Nephron (organoid): ENCODE data around the gene CTPS1.

ENCODE experiments used
- H3K27ac Mint-ChIP-seq, 3 experiments: 2 replicates each; pipeline ENCODE4 v1.8.0; 2020; ENCODE audit warnings: mixed read lengths in 3 of 3, mild to moderate bottlenecking in 2 of 3, moderate library complexity in 1 of 3
- H3K27me3 Mint-ChIP-seq: 2 replicates; pipeline ENCODE4 v1.8.0; 2021; ENCODE audit warnings: low read depth, mild to moderate bottlenecking, moderate library complexity, mixed read lengths
- H3K36me3 Mint-ChIP-seq: 2 replicates; pipeline ENCODE4 v1.8.0; 2020; ENCODE audit warnings: low read depth, mixed read lengths
- H3K4me1 Mint-ChIP-seq: 2 replicates; pipeline ENCODE4 v1.8.0; 2020; ENCODE audit warnings: mixed read lengths
- H3K4me3 Mint-ChIP-seq, 3 experiments: 2 replicates each; pipeline ENCODE4 v1.8.0; 2020; ENCODE audit warnings: mild to moderate bottlenecking in 3 of 3, mixed read lengths in 3 of 3, moderate library complexity in 2 of 3
- H3K9me3 Mint-ChIP-seq: 2 replicates; pipeline ENCODE4 v1.8.0; 2020; ENCODE audit warnings: mixed read lengths
- TF ChIP-seq, protein P1 (sequence below), 3 experiments: fragments of 200-600 bp; sonication (generic); IDR thresholded peaks; one replicate each; pipeline ENCODE4 v1.5.0; 2021; ENCODE audit warnings: antibody characterized with exemption in 3 of 3; ENCODE audit not compliant: unreplicated experiment in 3 of 3

Gene CTPS1

DNA sequence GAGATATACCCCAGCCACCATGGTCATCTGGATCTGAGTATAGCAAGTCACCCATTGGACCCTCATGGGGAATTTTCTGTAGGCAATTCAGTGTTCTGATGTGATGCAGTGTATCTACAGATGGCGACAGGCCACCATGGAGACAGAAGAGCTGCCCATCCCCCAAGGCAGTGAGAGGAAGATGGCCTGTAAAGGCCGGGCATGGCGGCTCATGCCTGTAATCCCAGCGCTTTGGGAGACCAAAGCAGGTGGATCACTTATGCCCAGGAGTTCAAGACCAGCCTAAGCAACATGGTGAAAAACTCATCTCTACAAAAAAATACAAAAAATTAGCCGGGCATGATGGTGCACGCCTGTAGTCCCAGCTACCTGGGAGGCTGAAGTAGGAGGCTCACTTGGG lies 41.1 kb upstream of the CTPS1 start:
- H3K36me3 Mint-ChIP-seq, result no peaks in the 10 kb centered on the region
- no peak overlapping the region for H3K4me3 Mint-ChIP-seq
- H3K27me3 Mint-ChIP-seq, result no peaks in the 10 kb centered on the region
- no peaks in the 10 kb centered on the region for H3K9me3 Mint-ChIP-seq
- H3K27ac Mint-ChIP-seq, result no peak overlapping the region
- TF ChIP-seq, protein P1, sequence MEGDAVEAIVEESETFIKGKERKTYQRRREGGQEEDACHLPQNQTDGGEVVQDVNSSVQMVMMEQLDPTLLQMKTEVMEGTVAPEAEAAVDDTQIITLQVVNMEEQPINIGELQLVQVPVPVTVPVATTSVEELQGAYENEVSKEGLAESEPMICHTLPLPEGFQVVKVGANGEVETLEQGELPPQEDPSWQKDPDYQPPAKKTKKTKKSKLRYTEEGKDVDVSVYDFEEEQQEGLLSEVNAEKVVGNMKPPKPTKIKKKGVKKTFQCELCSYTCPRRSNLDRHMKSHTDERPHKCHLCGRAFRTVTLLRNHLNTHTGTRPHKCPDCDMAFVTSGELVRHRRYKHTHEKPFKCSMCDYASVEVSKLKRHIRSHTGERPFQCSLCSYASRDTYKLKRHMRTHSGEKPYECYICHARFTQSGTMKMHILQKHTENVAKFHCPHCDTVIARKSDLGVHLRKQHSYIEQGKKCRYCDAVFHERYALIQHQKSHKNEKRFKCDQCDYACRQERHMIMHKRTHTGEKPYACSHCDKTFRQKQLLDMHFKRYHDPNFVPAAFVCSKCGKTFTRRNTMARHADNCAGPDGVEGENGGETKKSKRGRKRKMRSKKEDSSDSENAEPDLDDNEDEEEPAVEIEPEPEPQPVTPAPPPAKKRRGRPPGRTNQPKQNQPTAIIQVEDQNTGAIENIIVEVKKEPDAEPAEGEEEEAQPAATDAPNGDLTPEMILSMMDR (IDR thresholded peaks at IDR 0.05; ENCODE audit: unreplicated experiment in 3 of 3), result no peak
- no peaks in the 10 kb centered on the region for H3K4me1 Mint-ChIP-seq

DNA sequence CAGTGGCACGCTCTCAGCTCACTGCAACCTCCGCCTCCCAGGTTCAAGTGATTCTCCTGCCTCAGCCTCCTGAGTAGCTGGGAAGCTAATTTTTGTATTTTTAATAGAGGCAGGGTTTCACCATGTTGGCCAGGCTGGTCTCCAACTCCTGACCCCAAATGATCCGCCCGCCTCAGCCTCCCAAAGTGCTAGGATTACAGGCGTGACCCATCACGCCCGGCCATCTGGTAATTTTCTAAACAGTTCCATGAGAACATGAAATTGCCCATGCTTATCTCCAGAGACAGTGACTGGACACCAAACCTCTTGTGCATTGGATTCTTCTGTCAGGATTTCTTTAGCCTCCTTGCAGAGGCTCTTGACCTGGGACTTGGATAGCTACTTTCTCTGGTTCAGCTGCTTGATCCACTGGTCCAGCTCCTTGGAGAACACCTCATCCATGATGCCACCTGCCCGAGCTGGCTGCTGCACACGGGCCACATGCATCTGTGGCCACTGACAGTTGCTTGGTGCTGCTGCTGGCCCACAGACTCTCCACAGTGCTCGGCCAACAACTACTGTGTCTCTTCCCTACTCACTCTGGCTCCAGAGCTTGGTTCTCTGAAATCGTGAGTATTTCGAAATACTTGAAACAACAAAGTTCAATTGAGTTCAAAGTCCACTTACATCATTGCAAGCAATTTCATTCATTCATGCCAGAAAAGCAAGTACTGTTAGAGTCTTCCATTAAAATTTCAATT lies 40.0 kb upstream of the CTPS1 start:
- no peak overlapping the region for H3K4me3 Mint-ChIP-seq
- TF ChIP-seq, protein P1 (IDR thresholded peaks at IDR 0.05; ENCODE audit: unreplicated experiment in 3 of 3), result no peak
- H3K27ac Mint-ChIP-seq, result no peak overlapping the region
- peaks cover 4% of the 10 kb centered on the region for H3K9me3 Mint-ChIP-seq
- H3K27me3 Mint-ChIP-seq, result no peaks in the 10 kb centered on the region
- H3K36me3 Mint-ChIP-seq, result no peaks in the 10 kb centered on the region
- H3K4me1 Mint-ChIP-seq, result peaks cover 4% of the 10 kb centered on the region

DNA sequence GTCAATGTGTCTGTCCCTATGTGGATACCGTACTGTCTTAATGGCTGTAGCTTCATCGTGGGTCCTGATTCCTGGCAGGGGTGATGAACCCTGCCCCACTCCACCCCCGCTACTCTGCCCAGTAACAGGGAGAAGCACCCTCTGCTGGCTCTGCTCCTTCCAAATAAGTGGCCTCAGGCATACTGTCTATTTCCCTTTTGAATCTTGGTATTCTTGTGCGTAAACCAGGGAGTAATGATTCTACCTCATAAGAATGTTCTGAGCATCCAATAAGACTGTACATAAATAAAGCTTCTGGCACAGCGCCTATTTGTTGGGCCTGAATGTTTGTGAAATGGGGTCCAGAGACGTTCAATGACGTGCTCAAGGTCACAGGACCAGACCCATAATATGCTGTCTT lies 35.2 kb upstream of the CTPS1 start:
- peaks cover 15% of the 10 kb centered on the region for H3K9me3 Mint-ChIP-seq
- TF ChIP-seq, protein P1 (IDR thresholded peaks at IDR 0.05; ENCODE audit: unreplicated experiment in 3 of 3), result no peak

DNA sequence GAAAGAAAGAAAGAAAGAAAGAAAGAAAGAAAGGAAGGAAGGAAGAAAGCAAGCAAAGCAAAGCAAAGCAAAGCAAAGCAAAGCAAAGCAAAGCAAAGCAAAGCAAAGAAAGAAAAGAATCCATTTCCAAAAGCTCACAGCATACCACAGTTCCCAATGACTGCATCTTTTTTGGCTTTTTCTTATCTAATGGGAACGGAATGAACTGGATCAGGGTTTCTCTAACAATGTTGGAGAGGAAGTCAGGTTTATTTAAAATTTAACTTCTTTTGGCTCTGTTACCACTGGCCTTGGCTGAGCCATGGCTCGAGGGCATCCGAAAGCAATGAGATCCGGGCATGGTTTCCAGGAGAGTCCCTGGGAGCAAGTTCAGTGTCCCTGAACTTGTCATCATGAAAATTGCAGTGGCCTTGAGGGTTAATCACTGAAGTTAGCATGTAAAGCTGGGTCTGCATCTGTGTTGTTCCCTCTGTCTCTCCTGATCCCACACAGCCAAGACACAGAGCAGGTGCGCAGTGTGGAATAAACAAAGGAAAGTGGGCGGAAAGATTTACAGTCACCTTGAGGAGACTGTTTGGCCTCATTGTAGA lies 34.6 kb upstream of the CTPS1 start:
- Mint-ChIP-seq H3K27ac (peak overlapping the region in 2 of 3 experiments; percentile 14 to 71), H3K27me3 (peaks cover 10% of the 10 kb centered on the region), H3K4me3 (no peak overlapping the region)

More for the DNA sequence above, 35.2 kb upstream of the CTPS1 start:
- H3K27ac Mint-ChIP-seq, result peak overlapping the region in 1 of 3 experiments; percentile 71
- H3K27me3 Mint-ChIP-seq, result peaks cover 8% of the 10 kb centered on the region
- peaks cover 11% of the 10 kb centered on the region for H3K4me1 Mint-ChIP-seq
- H3K4me3 Mint-ChIP-seq, result no peak overlapping the region
- no peaks in the 10 kb centered on the region for H3K36me3 Mint-ChIP-seq

DNA sequence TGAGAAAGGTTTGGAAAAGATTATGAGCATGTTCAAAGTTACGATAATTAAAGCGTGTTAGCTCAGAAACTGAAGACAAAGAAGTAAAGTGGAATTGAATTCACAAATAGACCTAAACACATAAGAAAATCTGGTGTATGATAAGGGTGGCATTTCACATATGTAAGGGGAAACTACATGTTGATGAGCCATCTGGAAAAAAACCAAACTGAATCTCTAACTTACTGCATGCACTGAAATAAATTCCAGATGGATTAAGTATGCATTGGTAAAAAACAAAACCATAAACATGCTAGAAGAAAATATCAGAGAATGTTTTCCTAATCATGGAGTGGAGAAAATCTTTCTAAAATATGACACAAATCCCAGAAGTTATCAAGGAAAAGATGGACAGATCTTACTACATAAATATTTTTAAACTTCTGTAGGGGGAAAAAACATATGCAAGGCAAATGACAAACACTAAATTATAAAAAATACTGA lies 34.0 kb upstream of the CTPS1 start:
- Mint-ChIP-seq H3K36me3 (no peaks in the 10 kb centered on the region), H3K27ac (peak overlapping the region in 2 of 3 experiments; percentile 14 to 71)

More for the DNA sequence above, 34.6 kb upstream of the CTPS1 start:
- Mint-ChIP-seq H3K9me3 (peaks cover 15% of the 10 kb centered on the region), H3K4me1 (peaks cover 11% of the 10 kb centered on the region), H3K36me3 (no peaks in the 10 kb centered on the region)
- TF ChIP-seq, protein P1 (IDR thresholded peaks at IDR 0.05; ENCODE audit: unreplicated experiment in 3 of 3), result no peak

More for the DNA sequence above, 34.0 kb upstream of the CTPS1 start:
- H3K9me3 Mint-ChIP-seq, result peaks cover 15% of the 10 kb centered on the region
- no peak overlapping the region for H3K4me3 Mint-ChIP-seq
- TF ChIP-seq, protein P1 (IDR thresholded peaks at IDR 0.05; ENCODE audit: unreplicated experiment in 3 of 3), result no peak
- peaks cover 16% of the 10 kb centered on the region for H3K27me3 Mint-ChIP-seq
- H3K4me1 Mint-ChIP-seq, result peaks cover 11% of the 10 kb centered on the region
